SU-DHL-6 (cell line): ENCODE results near the gene PLIN3.

Experiments
- H2AFZ ChIP-seq: fragments of 200-600 bp; sonication (generic); 2 replicates; pipeline ENCODE4 v1.6.1; 2014; ENCODE audit warnings: low read depth, mild to moderate bottlenecking, moderate library complexity, mixed read lengths, antibody characterized with exemption, low read length; ENCODE audit not compliant: severe bottlenecking
- H3F3A ChIP-seq: fragments of 200-600 bp; shearing (Covaris generic); 2 replicates; pipeline ENCODE4 v1.6.0; 2016; ENCODE audit warnings: antibody characterized with exemption, mild to moderate bottlenecking; ENCODE audit not compliant: insufficient read depth
- H3K27ac ChIP-seq: fragments of 200-600 bp; sonication (generic); 2 replicates; pipeline ENCODE4 v1.5.1; 2016; ENCODE audit warnings: low read depth, mild to moderate bottlenecking, low read length, moderate library complexity, mixed read lengths
- H3K27me3 ChIP-seq: fragments of 200-600 bp; sonication (generic), shearing (Covaris generic); 2 replicates; pipeline ENCODE4 v1.6.0; 2014; ENCODE audit warnings: mild to moderate bottlenecking, low read length
- H3K36me3 ChIP-seq: fragments of 200-600 bp; sonication (generic); 2 replicates; pipeline ENCODE4 v1.6.1; 2014; ENCODE audit warnings: mild to moderate bottlenecking, low read length, mixed read lengths
- H3K4me2 ChIP-seq: fragments of 300-600, 200-600 bp; shearing (Covaris generic), sonication (generic); 2 replicates; pipeline ENCODE4 v1.6.0; 2014; ENCODE audit warnings: low read length, low read depth, mild to moderate bottlenecking; ENCODE audit not compliant: poor library complexity, severe bottlenecking
- H3K4me3 ChIP-seq: fragments of 200-600 bp; sonication (generic); 2 replicates; pipeline ENCODE4 v1.5.1; 2014; ENCODE audit warnings: antibody characterized with exemption, low read length, mild to moderate bottlenecking, mixed read lengths; ENCODE audit not compliant: insufficient read depth, poor library complexity, severe bottlenecking
- H3K79me2 ChIP-seq: fragments of 200-600 bp; sonication (generic); 2 replicates; pipeline ENCODE4 v1.6.1; 2014; ENCODE audit warnings: mild to moderate bottlenecking, low read length, moderate library complexity; ENCODE audit not compliant: insufficient read depth
- H3K9ac ChIP-seq: fragments of 200-600 bp; sonication (generic); 2 replicates; pipeline ENCODE4 v1.7.0; 2014; ENCODE audit warnings: mild to moderate bottlenecking, low read length
- H3K9me2 ChIP-seq: fragments of 200-600 bp; sonication (generic); replicated peaks from 2 replicates; pipeline ENCODE4 v1.6.1; 2014; ENCODE audit warnings: low read length; ENCODE audit not compliant: insufficient read depth
- H3K9me3 ChIP-seq: fragments of 200-600 bp; sonication (generic); 2 replicates; pipeline ENCODE4 v1.6.1; 2014; ENCODE audit warnings: low read length, mixed read lengths; ENCODE audit not compliant: insufficient read depth
- H4K20me1 ChIP-seq: fragments of 200-600 bp; sonication (generic); 2 replicates; pipeline ENCODE4 v1.6.1; 2014; ENCODE audit warnings: low read depth, mild to moderate bottlenecking, antibody characterized with exemption, low read length, moderate library complexity, mixed read lengths
- EZH2phosphoT487 ChIP-seq: fragments of 200-600 bp; sonication (generic), shearing (Covaris generic); conservative IDR thresholded peaks from 2 replicates; pipeline ENCODE4 v1.6.1; 2018; ENCODE audit warnings: mild to moderate bottlenecking, antibody characterized with exemption, low read length, moderate library complexity, mixed read lengths
- TF ChIP-seq, protein P1 (sequence below): fragments of 200-600 bp; sonication (generic); IDR thresholded peaks from one replicate; pipeline ENCODE4 v1.5.1; 2017; ENCODE audit warnings: antibody characterized with exemption, mild to moderate bottlenecking, low read length, moderate library complexity; ENCODE audit not compliant: insufficient read depth, poor library complexity, severe bottlenecking

Gene PLIN3

DNA sequence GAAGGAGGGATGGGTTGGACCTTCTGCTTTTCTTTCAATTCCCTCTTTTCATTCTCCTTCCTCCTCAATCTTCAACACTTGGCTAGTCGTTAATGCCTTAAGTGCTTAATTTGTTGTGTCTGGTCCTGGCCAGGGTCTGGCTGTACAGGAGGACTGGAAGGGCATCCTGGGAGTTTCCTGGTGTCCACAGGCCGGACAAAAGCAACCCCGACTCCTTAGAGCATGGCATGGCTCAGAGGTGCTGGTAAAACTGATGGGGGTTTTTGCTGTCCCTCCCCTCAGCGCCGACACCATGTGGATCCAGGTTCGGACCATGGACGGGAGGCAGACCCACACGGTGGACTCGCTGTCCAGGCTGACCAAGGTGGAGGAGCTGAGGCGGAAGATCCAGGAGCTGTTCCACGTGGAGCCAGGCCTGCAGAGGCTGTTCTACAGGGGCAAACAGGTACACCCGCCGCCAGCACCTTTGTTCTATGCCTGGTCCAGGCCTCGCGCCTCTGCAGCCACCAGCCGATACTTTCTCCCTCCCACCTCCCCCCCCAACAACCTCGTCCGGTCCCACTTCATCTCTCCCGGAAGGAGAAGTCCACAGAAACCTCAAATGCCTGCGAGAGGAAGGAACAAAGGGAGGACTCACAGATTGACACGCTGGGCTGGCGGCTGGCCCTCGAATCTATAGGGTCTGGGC is 43.3 kb upstream of the PLIN3 start:
- Histone ChIP-seq H2AFZ (peak overlapping the region; percentile 8), H3K27ac (peak overlapping the region; percentile 78), H3K79me2 (peaks cover 56% of the 10 kb centered on the region), H3K9me2 (no peaks in the 10 kb centered on the region), H3K4me2 (peak overlapping the region; percentile 99), H3K9ac (peak overlapping the region; percentile 93), H3K4me3 (peak overlapping the region; percentile 94), H4K20me1 (0 out of 2 replicates have a peak, but pooled peaks cover 2% of the 10 kb centered on the region), H3K9me3 (no peaks in the 10 kb centered on the region), H3K36me3 (peaks cover 13% of the 10 kb centered on the region; the same call in 1 of the 2 replicates), H3F3A (peaks cover 25% of the 10 kb centered on the region), H3K27me3 (no peaks in the 10 kb centered on the region)
- TF ChIP-seq, protein P1, sequence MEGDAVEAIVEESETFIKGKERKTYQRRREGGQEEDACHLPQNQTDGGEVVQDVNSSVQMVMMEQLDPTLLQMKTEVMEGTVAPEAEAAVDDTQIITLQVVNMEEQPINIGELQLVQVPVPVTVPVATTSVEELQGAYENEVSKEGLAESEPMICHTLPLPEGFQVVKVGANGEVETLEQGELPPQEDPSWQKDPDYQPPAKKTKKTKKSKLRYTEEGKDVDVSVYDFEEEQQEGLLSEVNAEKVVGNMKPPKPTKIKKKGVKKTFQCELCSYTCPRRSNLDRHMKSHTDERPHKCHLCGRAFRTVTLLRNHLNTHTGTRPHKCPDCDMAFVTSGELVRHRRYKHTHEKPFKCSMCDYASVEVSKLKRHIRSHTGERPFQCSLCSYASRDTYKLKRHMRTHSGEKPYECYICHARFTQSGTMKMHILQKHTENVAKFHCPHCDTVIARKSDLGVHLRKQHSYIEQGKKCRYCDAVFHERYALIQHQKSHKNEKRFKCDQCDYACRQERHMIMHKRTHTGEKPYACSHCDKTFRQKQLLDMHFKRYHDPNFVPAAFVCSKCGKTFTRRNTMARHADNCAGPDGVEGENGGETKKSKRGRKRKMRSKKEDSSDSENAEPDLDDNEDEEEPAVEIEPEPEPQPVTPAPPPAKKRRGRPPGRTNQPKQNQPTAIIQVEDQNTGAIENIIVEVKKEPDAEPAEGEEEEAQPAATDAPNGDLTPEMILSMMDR, result no peak
- no peak for TF ChIP-seq EZH2phosphoT487

DNA sequence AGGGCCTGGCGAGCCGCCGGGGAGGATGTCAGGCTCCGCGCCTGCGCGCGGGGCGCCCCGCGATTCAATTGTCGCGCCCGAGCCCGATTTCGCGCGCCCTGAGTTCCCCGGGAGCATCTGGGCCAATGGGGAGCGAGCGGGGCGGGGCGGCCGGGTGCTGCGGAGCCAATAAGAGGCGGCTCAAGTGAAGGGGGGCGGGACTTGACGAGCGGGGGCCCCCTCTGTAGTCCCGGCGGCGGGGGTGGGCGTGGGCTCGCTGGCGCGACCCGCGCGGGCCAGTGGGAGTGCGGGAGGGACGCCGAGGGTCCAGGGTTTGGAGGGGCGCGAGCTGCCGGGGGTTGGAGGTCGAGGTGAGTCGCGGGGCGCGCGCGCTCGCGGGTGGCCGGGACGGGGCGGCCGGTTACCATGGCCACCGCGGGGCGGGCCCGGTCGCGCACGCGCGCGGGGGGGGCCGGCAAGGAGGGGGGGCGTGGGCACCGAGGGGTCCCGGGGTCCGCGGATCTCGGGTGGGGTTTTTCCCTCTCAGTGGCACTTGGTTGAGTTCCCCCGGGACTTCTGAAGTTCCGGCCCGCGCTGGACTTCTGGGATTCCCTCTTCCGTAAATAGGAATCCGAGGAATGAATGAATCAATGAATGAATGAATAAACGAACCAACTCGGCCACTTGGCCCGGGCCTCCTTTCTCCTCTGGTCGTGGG is 42.6 kb upstream of the PLIN3 start:
- no peaks in the 10 kb centered on the region for H3K9me3 ChIP-seq
- no peak for TF ChIP-seq EZH2phosphoT487
- TF ChIP-seq, protein P1, result no peak
- H3K27me3 ChIP-seq, result no peaks in the 10 kb centered on the region
- H3K4me3 ChIP-seq, result peak overlapping the region; percentile 94
- peaks cover 13% of the 10 kb centered on the region; the same call in 1 of the 2 replicates for H3K36me3 ChIP-seq
- H2AFZ ChIP-seq, result peak overlapping the region; percentile 80
- peaks cover 25% of the 10 kb centered on the region for H3F3A ChIP-seq
- 0 out of 2 replicates have a peak, but pooled peaks cover 1% of the 10 kb centered on the region for H4K20me1 ChIP-seq
- H3K79me2 ChIP-seq, result peaks cover 49% of the 10 kb centered on the region
- H3K9me2 ChIP-seq, result no peaks in the 10 kb centered on the region
- H3K9ac ChIP-seq, result peak overlapping the region; percentile 93
- peak overlapping the region; percentile 78 for H3K27ac ChIP-seq
- H3K4me2 ChIP-seq, result peak overlapping the region; percentile 99

DNA sequence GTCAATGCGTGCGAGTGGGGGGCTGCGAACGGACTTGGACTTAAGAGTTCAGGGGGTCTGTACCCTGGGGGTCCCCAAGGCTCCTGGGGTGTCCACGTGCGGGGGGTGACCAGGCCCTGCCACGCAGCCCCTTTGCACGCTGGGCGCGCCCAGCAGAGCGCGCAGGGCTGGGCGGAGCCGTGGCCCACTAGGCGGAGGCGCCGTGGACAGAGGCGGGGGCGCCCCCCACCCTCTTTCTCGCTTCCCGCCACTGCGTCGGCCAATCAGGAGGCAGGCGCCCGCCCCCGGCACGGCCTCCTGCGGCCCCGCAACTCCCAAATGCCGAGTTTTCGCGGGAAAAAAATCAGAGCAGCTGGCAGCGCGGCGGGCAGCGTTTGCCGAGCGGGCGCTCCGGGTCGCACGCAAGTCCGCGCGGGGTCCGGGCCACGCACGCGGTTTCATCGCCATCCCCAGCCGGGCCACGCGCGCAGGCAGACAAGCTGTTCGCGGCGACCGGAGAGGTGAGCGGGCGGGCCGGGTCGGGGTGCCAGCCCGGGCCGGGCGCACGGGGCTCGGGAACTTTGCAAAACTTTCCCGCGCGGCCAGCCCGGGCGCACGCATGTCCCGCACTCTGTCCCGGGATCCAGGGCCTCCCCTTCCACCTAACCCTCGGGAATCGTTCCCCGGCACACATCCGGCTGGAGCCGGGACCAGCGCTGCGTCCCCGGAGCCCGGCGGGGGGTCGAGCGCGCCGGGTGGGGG is 41.9 kb upstream of the PLIN3 start, which contains the start of gene UHRF1:
Gene UHRF1 (plus strand): TSS at position 346 of the 741 bp plus-strand sequence. CDS start 1,385 bp downstream, outside the sequence.
- H3K4me2 ChIP-seq, result peak within 1 kb of the TSS; percentile 99
- H2AFZ ChIP-seq, result peak within 1 kb of the TSS; percentile 80
- H3K36me3 ChIP-seq, result peaks cover 10% of the 10 kb centered on the region; the same call in 1 of the 2 replicates
- no peaks in the 10 kb centered on the region for H3K9me3 ChIP-seq
- H3K27me3 ChIP-seq, result no peaks in the 10 kb centered on the region
- peak within 1 kb of the TSS; percentile 93 for H3K9ac ChIP-seq
- peak within 1 kb of the TSS; percentile 94 for H3K4me3 ChIP-seq
- H3F3A ChIP-seq, result peaks cover 25% of the 10 kb centered on the region
- H4K20me1 ChIP-seq, result no peaks in the 10 kb centered on the region
- peaks cover 42% of the 10 kb centered on the region for H3K79me2 ChIP-seq
- H3K9me2 ChIP-seq, result no peaks in the 10 kb centered on the region
- TF ChIP-seq, protein P1, result no peak
- no peak for TF ChIP-seq EZH2phosphoT487
- H3K27ac ChIP-seq, result peak within 1 kb of the TSS; percentile 78
